Endothelial cell of umbilical vein (primary cell): ENCODE results near the gene PIK3CB. TPM values are rescaled to one million over a fixed set of nuclear protein-coding genes. Genes with fewer than 3 reads are reported as not detected.

Experiments
- BruUV-seq: library from RNA; stranded (reverse); fragments of 400-500 nt; replicated peaks from 2 replicates; lab custom pipeline; 2021; lab: Mats Ljungman, UMichigan
- CTCF ChIA-PET: fragments of 300-600, 350-600 bp; sonication (Branson Sonifier 250); formaldehyde crosslinking; loops from one replicate; lab custom pipeline; 2021; ENCODE audit warnings: antibody characterized with exemption, inconsistent platforms; lab: Charles Lee
- POLR2A ChIA-PET: fragments of 300-600, 350-600 bp; sonication (Branson Sonifier 250); formaldehyde crosslinking; loops from one replicate; lab custom pipeline; 2021; ENCODE audit warnings: antibody characterized with exemption, inconsistent platforms; lab: Charles Lee
- DNase-seq: peaks from one replicate; pipeline ENCODE4 v3.0.0-alpha.2; 2011; ENCODE audit warnings: low read depth, low spot score
- FAIRE-seq: peaks from 2 replicates; lab custom pipeline; 2011; peaks lifted over from hg19 to GRCh38; lab: Jason Lieb, UNC
- H2AFZ ChIP-seq: 2 replicates; pipeline ENCODE4 v1.6.0; 2012; ENCODE audit warnings: low read depth, low read length, control low read depth, inconsistent platforms
- H3K27ac ChIP-seq: 2 replicates; pipeline ENCODE4 v1.5.1; 2011; ENCODE audit warnings: low read depth, mild to moderate bottlenecking, control low read depth, low read length, moderate library complexity; ENCODE audit not compliant: insufficient read depth
- H3K27me3 ChIP-seq, 2 experiments: 2 replicates each; pipeline versions ENCODE4 v1.6.0 to v1.6.1; 2011; ENCODE audit warnings: low read length in 2 of 2, mixed read lengths in 1 of 2; ENCODE audit not compliant: control insufficient read depth in 2 of 2, insufficient read depth in 2 of 2
- H3K36me3 ChIP-seq, 2 experiments: 2 replicates in 1 of 2; 3 replicates in 1 of 2; pipeline ENCODE4 v1.5.1; 2011; ENCODE audit warnings: low read length in 2 of 2, mild to moderate bottlenecking in 1 of 2, moderate library complexity in 1 of 2; ENCODE audit not compliant: control insufficient read depth in 2 of 2, insufficient read depth in 2 of 2; ENCODE audit errors: extremely low read depth in 1 of 2
- H3K4me1 ChIP-seq: 3 replicates; pipeline ENCODE4 v1.5.1; 2011; ENCODE audit warnings: mild to moderate bottlenecking, low read length; ENCODE audit not compliant: control insufficient read depth, insufficient read depth; ENCODE audit errors: extremely low read depth
- H3K4me2 ChIP-seq: 2 replicates; pipeline ENCODE4 v1.6.1; 2011; ENCODE audit warnings: low read length, control low read depth, mixed read lengths; ENCODE audit not compliant: insufficient read depth
- H3K4me3 ChIP-seq, 3 experiments: fragments of 200-600 bp in 1 of 3; sonication (generic), shearing (Covaris generic) in 1 of 3; replicated peaks in 1 of 3; 2 replicates each; pipeline ENCODE4 v1.5.1; 2011 to 2016; ENCODE audit warnings: control low read depth in 3 of 3, low read length in 3 of 3, mild to moderate bottlenecking in 2 of 3, inconsistent platforms in 1 of 3, low read depth in 1 of 3, moderate library complexity in 1 of 3; ENCODE audit not compliant: insufficient read depth in 1 of 3
- H3K79me2 ChIP-seq: 2 replicates; pipeline ENCODE4 v1.6.0; 2012; ENCODE audit warnings: low read length, inconsistent platforms; ENCODE audit not compliant: control insufficient read depth, insufficient read depth
- H3K9ac ChIP-seq: replicated peaks from 2 replicates; pipeline ENCODE3; 2011; ENCODE audit warnings: low read length, control low read depth; ENCODE audit not compliant: insufficient read depth; ENCODE audit errors: extremely low read depth
- H3K9me1 ChIP-seq: replicated peaks from 3 replicates; pipeline ENCODE4 v1.6.0; 2011; ENCODE audit warnings: mild to moderate bottlenecking, low read length; ENCODE audit not compliant: control insufficient read depth, insufficient read depth; ENCODE audit errors: extremely low read depth
- H3K9me3 ChIP-seq: replicated peaks from 2 replicates; pipeline ENCODE4 v1.5.1; 2012; ENCODE audit warnings: low read length, inconsistent platforms; ENCODE audit not compliant: control insufficient read depth, insufficient read depth
- H4K20me1 ChIP-seq: replicated peaks from 2 replicates; pipeline ENCODE3; 2011; ENCODE audit warnings: mild to moderate bottlenecking, low read length; ENCODE audit not compliant: control insufficient read depth, insufficient read depth; ENCODE audit errors: extremely low read depth
- EZH2 ChIP-seq: IDR thresholded peaks from 2 replicates; pipeline ENCODE4 v1.6.1; 2012; ENCODE audit warnings: borderline replicate concordance, low read depth, mild to moderate bottlenecking, moderate library complexity, low read length, inconsistent platforms; ENCODE audit not compliant: severe bottlenecking
- FOS ChIP-seq: IDR thresholded peaks from 2 replicates; pipeline ENCODE4 v1.6.1; 2011; ENCODE audit warnings: mild to moderate bottlenecking, low read length, moderate library complexity, borderline replicate concordance; ENCODE audit not compliant: insufficient read depth
- GATA2 ChIP-seq: IDR thresholded peaks from 2 replicates; pipeline ENCODE4 v1.7.0; 2011; ENCODE audit warnings: low read depth, mild to moderate bottlenecking, moderate library complexity, mixed read lengths, low read length; ENCODE audit not compliant: insufficient read length, insufficient read depth
- JUN ChIP-seq: IDR thresholded peaks from 2 replicates; pipeline ENCODE4 v1.6.1; 2011; ENCODE audit warnings: borderline replicate concordance, low read depth; ENCODE audit not compliant: insufficient read length, insufficient read depth
- MYC ChIP-seq: IDR thresholded peaks from one replicate; pipeline ENCODE4 v1.6.1; 2011; ENCODE audit warnings: mild to moderate bottlenecking, low read depth, low read length
- POLR2A ChIP-seq: IDR thresholded peaks from 2 replicates; pipeline ENCODE4 v1.6.1; 2012; ENCODE audit warnings: low read depth, mild to moderate bottlenecking, control low read depth, low read length
- POLR2AphosphoS5 ChIP-seq: IDR thresholded peaks from 2 replicates; pipeline ENCODE4 v1.6.1; 2012; ENCODE audit warnings: low read depth, mild to moderate bottlenecking, control low read depth, low read length, moderate library complexity; ENCODE audit not compliant: insufficient read depth
- dilution Hi-C: fragments of 300-500 bp; cut with MboI; formaldehyde crosslinking; loops from one replicate; pipeline ENCODE4 v1.15.0; 2019; ENCODE audit warnings: low sequenced_read_pairs; ENCODE audit not compliant: extremely low pct_ligation_motif_present
- intact Hi-C: fragments of 100-400 bp; cut with micrococcal nuclease; formaldehyde crosslinking; loops from one replicate; pipeline ENCODE4 v1.10.0; 2022
- polyA plus RNA-seq, 4 experiments: library from polyadenylated mRNA; depleted of rRNA in 3 of 4; stranded (reverse) in 3 of 4; unstranded in 1 of 4; fragments of >200 nt; gene quantifications; 2 replicates each; pipeline versions ENCODE4 v1.2.1 to v1.2.3, GENCODE V29; 2011 to 2012; ENCODE audit warnings: missing spikeins in 1 of 4
- total RNA-seq: library from RNA; stranded (reverse); gene quantifications from 2 replicates; pipeline ENCODE4 v1.2.3, GENCODE V29; 2021
- TF ChIP-seq, protein P1 (sequence below): IDR thresholded peaks from 2 replicates; pipeline ENCODE4 v1.6.1; 2011; ENCODE audit not compliant: insufficient read depth, insufficient read length
- TF ChIP-seq, protein P2 (sequence below), 2 donors: IDR thresholded peaks; 1 replicate in 1 of 2; 2 replicates in 1 of 2; pipeline ENCODE4 v1.5.1; 2011; ENCODE audit warnings: low read length in 2 of 2, mild to moderate bottlenecking in 2 of 2, moderate library complexity in 2 of 2, control low read depth in 1 of 2, inconsistent platforms in 1 of 2, low read depth in 1 of 2; ENCODE audit not compliant: insufficient read depth in 1 of 2; ENCODE audit errors: extremely low read depth in 1 of 2

Gene PIK3CB
- total and polyA plus RNA-seq, 2 donors (not counting 3 experiments of a cell fraction or from before 2014, with no cell fraction given): 9.0 to 29.8 TPM

DNA sequence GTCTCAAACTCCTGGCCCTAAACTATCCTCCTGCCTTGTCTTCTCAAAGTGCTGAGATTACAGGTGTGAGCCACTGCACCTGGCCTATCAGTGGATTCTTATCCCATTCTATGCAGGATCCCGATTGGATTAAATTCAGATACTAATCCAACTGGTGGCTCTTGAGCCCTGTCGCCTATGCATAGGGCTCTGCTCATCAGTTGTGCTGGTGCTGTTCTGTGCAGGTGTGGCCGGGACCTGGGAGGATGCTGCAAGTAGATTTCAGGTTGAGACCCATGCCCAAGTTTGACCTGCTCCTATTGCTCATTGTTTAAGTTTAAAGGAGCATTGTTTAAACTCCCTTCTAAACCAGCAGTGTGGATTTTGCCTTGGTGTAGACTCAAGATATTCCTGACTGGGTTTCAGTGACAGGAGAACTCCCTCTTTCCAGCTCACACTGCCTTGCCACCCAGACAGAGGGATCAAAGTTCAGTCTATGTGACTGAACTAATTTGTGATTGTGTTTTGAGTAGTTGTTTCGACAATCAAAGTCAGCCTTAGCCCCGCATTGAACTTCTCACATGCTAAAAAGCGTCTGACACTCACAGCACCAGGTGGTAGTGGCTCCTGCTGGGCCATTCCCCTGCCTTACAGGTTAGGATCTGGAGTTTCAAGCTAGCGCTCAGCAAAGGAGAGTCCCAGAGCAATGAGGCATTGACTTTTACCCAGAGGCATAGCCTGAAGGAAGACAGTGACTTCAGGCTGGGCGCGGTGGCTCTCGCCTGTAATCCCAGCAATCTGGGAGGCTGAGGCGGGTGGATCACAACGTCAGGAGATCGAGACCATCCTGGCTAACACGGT lies 45.0 kb upstream of the PIK3CB start:
- Histone ChIP-seq H3K36me3 (no peaks in the 10 kb centered on the region), H2AFZ (no peak overlapping the region), H3K9me3 (no peaks in the 10 kb centered on the region), H3K4me2 (no peak overlapping the region), H3K27me3 (no peaks in the 10 kb centered on the region), H3K27ac (no peak overlapping the region), H3K4me3 (no peak overlapping the region), H3K79me2 (no peaks in the 10 kb centered on the region), H3K4me1 (peaks cover 13% of the 10 kb centered on the region), H4K20me1 (no peaks in the 10 kb centered on the region), H3K9ac (no peak overlapping the region), H3K9me1 (no peaks in the 10 kb centered on the region)
- DNase-seq: no peak
- dilution Hi-C loops: no loop called here
- TF ChIP-seq MYC (no peak), GATA2 (no peak), EZH2 (no peak), JUN (no peak), FOS (no peak), POLR2A (no peak), POLR2AphosphoS5 (no peak)
- TF ChIP-seq, protein P1, sequence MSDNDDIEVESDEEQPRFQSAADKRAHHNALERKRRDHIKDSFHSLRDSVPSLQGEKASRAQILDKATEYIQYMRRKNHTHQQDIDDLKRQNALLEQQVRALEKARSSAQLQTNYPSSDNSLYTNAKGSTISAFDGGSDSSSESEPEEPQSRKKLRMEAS: no peak
- TF ChIP-seq, protein P2, sequence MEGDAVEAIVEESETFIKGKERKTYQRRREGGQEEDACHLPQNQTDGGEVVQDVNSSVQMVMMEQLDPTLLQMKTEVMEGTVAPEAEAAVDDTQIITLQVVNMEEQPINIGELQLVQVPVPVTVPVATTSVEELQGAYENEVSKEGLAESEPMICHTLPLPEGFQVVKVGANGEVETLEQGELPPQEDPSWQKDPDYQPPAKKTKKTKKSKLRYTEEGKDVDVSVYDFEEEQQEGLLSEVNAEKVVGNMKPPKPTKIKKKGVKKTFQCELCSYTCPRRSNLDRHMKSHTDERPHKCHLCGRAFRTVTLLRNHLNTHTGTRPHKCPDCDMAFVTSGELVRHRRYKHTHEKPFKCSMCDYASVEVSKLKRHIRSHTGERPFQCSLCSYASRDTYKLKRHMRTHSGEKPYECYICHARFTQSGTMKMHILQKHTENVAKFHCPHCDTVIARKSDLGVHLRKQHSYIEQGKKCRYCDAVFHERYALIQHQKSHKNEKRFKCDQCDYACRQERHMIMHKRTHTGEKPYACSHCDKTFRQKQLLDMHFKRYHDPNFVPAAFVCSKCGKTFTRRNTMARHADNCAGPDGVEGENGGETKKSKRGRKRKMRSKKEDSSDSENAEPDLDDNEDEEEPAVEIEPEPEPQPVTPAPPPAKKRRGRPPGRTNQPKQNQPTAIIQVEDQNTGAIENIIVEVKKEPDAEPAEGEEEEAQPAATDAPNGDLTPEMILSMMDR (IDR thresholded peaks at IDR 0.05; ENCODE audit: extremely low read depth in 1 of 2, insufficient read depth in 1 of 2, low read depth in 1 of 2, low read length in 2 of 2): no peak
- no peak for FAIRE-seq
- intact Hi-C loops: no loop called here
- ChIA-PET POLR2A (no interaction called here), CTCF (no interaction called here)
- BruUV-seq: no TSS peak
